Gastroesophageal sphincter (tissue), 3 donors: ENCODE results near the gene ADORA3.

Experiments
- EP300 ChIP-seq: sonication (generic); formaldehyde crosslinking; IDR thresholded peaks from one replicate; pipeline ENCODE4 v1.6.1; 2017; ENCODE audit warnings: antibody characterized with exemption, mild to moderate bottlenecking
- POLR2A ChIP-seq, 2 donors: fragments of 450-650 bp; IDR thresholded peaks; one replicate each; pipeline ENCODE4 v1.6.1; 2017; ENCODE audit warnings: antibody characterized with exemption in 2 of 2, mild to moderate bottlenecking in 2 of 2, moderate library complexity in 1 of 2
- POLR2AphosphoS5 ChIP-seq: sonication (generic); formaldehyde crosslinking; IDR thresholded peaks from one replicate; pipeline ENCODE4 v1.6.1; 2017; ENCODE audit warnings: antibody characterized with exemption
- TF ChIP-seq, protein P1 (sequence below), 4 experiments: fragments of 200-600 bp in 2 of 4; fragments of 450-650 bp in 2 of 4; sonication (generic) in 1 of 4; IDR thresholded peaks; one replicate each; pipeline ENCODE4 v1.5.1; 2017 to 2019; ENCODE audit warnings: antibody characterized with exemption in 4 of 4, mild to moderate bottlenecking in 2 of 4, moderate library complexity in 2 of 4

DNA sequence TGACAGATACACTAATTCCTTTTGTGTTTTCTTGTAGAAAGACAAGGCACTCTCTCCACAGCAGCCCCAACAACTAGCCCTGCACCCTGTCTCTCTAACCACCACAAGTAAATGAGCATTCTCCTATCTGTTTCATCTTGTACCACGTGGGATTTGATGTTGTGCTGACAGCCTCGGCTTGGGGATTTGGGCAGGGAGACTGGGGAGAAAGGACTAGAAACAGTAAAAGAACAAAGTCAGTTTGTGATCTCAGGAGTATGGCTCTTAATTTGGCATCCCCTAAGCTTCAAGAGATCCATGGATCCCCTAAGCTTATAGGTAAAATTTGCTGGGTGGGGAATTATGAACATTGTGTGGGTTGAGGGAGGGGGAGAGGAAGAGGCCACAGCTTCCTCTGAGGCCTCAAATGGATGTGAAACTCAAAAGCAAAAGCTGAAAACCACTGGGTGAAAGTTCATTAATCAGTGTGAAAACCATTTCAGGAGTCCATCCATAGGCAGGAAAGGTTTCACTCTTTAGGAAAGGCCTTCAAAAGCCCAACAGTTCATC, 26.6 kb downstream of the ADORA3 start:
- TF ChIP-seq, protein P1, sequence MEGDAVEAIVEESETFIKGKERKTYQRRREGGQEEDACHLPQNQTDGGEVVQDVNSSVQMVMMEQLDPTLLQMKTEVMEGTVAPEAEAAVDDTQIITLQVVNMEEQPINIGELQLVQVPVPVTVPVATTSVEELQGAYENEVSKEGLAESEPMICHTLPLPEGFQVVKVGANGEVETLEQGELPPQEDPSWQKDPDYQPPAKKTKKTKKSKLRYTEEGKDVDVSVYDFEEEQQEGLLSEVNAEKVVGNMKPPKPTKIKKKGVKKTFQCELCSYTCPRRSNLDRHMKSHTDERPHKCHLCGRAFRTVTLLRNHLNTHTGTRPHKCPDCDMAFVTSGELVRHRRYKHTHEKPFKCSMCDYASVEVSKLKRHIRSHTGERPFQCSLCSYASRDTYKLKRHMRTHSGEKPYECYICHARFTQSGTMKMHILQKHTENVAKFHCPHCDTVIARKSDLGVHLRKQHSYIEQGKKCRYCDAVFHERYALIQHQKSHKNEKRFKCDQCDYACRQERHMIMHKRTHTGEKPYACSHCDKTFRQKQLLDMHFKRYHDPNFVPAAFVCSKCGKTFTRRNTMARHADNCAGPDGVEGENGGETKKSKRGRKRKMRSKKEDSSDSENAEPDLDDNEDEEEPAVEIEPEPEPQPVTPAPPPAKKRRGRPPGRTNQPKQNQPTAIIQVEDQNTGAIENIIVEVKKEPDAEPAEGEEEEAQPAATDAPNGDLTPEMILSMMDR (IDR thresholded peaks at IDR 0.05), result no peak
- TF ChIP-seq POLR2A (IDR thresholded peaks at IDR 0.05) (no peak), POLR2AphosphoS5 (no peak), EP300 (no peak)
